ENCODE results near the gene OR10AD1. TPM values are rescaled to one million over a fixed set of nuclear protein-coding genes. Genes with fewer than 3 reads are reported as not detected.

Gene OR10AD1
- total RNA-seq, 2 experiments from 2014 or later = not detected

DNA sequence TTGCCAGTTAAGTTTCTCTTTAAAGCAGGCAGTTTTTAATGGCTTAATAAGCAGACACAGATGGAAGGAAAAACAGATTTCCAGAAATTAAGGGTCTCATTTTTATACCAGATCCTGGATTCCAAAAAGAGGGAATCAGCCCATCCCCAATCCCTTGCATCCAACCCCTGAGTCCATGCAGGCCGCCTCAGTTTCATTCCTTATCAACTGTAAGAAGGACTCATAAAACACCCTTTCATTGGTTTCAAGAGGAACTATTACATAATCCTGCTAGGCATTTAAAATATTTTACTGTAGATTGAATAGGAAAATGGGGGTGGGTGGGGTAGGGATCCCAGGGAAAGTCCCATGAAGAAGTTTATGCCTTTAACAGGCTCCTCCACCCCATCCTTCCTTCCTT is 10.2 kb downstream of the OR10AD1 start:
- H3K36me3 Mint-ChIP-seq (ENCODE audit: low read depth) = no peaks in the 10 kb centered on the region
- ChIA-PET POLR2A (no interaction called here), CTCF (no interaction called here)
- no peak for ATAC-seq
- peaks cover 8% of the 10 kb centered on the region for H3K4me1 Mint-ChIP-seq
- intact Hi-C loops (cut with DNase I, micrococcal nuclease) = no loop called here
- no peak overlapping the region for H3K27ac Mint-ChIP-seq
- H3K27me3 Mint-ChIP-seq = peaks cover 9% of the 10 kb centered on the region
- no peaks in the 10 kb centered on the region for H3K9me3 Mint-ChIP-seq (ENCODE audit: low read depth)
- no peak for DNase-seq
- H3K4me3 Mint-ChIP-seq = no peak overlapping the region

DNA sequence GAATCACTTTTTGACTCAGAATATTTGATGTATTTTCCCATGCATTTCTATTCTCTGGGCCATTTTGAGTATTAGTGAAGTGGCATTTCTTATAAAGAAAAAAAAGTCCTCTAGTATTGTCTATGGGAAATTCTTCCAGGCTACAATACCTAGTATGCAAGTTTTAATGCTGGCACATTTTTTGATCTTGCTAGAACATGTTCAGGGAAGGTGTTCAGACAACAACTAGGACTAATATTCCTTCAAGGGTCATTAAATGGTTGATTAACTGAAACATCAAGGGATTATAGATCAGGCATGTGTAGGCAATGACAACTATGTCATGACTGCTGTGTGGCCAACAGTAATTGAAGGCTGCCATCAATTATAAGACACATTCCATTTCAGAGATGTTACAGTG is 12.0 kb downstream of the OR10AD1 start:
- DNase-seq (no peak), ATAC-seq (no peak)
- H3K9me3 Mint-ChIP-seq (ENCODE audit: low read depth) = no peaks in the 10 kb centered on the region
- H3K4me3 Mint-ChIP-seq = no peak overlapping the region
- peaks cover 5% of the 10 kb centered on the region for H3K4me1 Mint-ChIP-seq
- H3K36me3 Mint-ChIP-seq (ENCODE audit: low read depth) = no peaks in the 10 kb centered on the region
- H3K27me3 Mint-ChIP-seq = peaks cover 13% of the 10 kb centered on the region
- ChIA-PET CTCF (interaction anchor here (1.3 kb wide), 1 partner anchor 15 kb away, joined by 3 read pairs; no protein-coding TSS in a partner anchor), POLR2A (no interaction called here)
- H3K27ac Mint-ChIP-seq = no peak overlapping the region
- intact Hi-C loops (cut with DNase I, micrococcal nuclease) = no loop called here

DNA sequence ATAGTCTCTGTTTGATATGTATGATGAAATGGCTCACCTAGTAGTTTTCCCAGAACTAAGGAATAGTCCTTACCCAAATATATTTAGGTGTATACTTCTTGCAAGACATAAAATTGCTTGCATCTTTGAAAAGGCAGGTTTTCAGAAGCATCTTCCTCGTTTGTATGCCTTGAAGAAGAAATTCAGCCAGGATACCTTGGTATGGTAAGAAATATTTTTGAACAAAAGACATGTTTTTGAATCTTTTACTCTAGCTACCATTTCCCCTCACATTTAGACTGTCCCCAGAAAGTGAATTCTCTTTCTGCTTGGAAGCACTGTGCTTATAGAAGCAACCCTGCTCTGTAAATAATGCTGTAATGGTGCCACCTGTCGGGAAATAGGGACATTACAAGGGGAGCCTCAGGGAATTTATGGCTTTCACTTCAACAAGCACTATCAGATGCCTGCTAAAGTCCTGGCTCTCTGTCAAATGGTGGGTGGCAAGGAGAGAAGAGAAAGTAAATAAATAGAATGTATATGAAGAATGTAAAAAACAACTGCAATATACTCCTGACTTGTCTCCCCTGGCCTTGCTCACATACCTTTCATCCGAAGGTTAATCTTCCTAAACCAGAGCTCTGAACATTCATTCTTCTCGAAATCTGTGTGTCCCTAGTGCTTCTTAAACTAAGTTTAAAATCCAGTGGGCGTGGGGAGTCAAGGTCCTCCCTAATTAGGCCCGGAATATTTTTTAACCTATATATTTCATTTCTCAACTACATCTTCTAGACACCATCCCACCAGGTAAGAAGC is 13.6 kb downstream of the OR10AD1 start:
- ATAC-seq (peak; percentile 81), DNase-seq (peak; percentile 79)
- H3K4me3 Mint-ChIP-seq = no peak overlapping the region
- CTCF ChIA-PET = interaction anchor here (0.6 to 2.2 kb wide), 32 partner anchors 8 to 449 kb away, joined by 3 to 33 read pairs (median 3); partner anchors contain the start of genes ASB8, SENP1 and TMEM106C
- H3K4me1 Mint-ChIP-seq = peaks cover 6% of the 10 kb centered on the region
- H3K9me3 Mint-ChIP-seq (ENCODE audit: low read depth) = no peaks in the 10 kb centered on the region
- POLR2A ChIA-PET = no interaction called here
- intact Hi-C loops (cut with DNase I, micrococcal nuclease) = loop anchor here (2.0 to 10.0 kb wide), 5 partner anchors 185 to 485 kb away; partner anchors contain the start of genes COL2A1 (in 1 of the 2) and RPAP3 (in 1 of the 2)
- peaks cover 26% of the 10 kb centered on the region for H3K27me3 Mint-ChIP-seq
- H3K36me3 Mint-ChIP-seq (ENCODE audit: low read depth) = no peaks in the 10 kb centered on the region
- H3K27ac Mint-ChIP-seq = no peak overlapping the region

DNA sequence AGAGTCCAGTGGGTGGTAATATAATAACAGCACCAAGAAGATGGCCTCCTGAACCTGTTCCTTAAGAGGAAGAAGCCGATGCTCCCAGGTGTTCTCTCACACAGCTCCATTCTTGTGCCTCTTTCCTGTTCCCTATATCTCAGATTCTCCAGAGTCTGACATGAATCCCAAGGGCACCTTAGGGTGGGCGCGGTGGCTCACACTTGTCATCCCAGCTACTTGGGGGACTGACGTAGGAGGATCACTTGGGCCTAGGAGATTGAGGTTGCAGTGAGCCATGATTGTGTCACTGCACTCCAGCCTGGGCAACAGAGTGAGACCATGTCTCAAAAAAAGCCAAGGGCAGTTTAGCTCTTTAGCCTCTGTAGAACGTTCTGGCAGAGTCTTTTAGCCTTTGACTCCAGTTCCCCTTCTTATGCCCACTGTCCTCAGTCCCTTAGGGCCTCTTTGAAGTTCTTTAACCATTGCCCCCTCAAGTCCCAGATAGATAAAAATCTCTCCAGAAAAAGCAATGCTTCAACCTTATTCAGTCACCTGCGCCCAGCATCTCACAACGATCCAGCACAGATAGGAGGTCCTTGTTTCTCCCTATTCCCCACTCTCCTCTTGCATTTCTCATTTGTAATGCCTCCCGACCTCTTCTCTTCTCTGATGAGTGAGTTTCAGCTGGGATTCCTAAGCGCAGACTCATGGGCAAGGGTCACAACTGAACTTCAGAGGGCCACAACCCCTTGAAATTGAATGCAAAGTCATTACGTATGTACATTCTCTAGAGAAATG is 15.0 kb downstream of the OR10AD1 start:
- DNase-seq = no peak
- ATAC-seq = no peak
- Mint-ChIP-seq H3K9me3 (ENCODE audit: low read depth) (no peaks in the 10 kb centered on the region), H3K4me1 (peaks cover 8% of the 10 kb centered on the region), H3K4me3 (no peak overlapping the region), H3K27ac (no peak overlapping the region), H3K36me3 (ENCODE audit: low read depth) (no peaks in the 10 kb centered on the region), H3K27me3 (peaks cover 27% of the 10 kb centered on the region)
- ChIA-PET POLR2A (no interaction called here), CTCF (interaction anchor here (0.6 to 2.4 kb wide), 13 partner anchors 11 to 431 kb away, joined by 3 to 33 read pairs (median 4); no protein-coding TSS in a partner anchor)
- intact Hi-C loops (cut with DNase I, micrococcal nuclease) = loop anchor here (2.0 to 10.0 kb wide), 5 partner anchors 183 to 483 kb away; partner anchors contain the start of genes COL2A1 (in 1 of the 2) and RPAP3 (in 1 of the 2)

DNA sequence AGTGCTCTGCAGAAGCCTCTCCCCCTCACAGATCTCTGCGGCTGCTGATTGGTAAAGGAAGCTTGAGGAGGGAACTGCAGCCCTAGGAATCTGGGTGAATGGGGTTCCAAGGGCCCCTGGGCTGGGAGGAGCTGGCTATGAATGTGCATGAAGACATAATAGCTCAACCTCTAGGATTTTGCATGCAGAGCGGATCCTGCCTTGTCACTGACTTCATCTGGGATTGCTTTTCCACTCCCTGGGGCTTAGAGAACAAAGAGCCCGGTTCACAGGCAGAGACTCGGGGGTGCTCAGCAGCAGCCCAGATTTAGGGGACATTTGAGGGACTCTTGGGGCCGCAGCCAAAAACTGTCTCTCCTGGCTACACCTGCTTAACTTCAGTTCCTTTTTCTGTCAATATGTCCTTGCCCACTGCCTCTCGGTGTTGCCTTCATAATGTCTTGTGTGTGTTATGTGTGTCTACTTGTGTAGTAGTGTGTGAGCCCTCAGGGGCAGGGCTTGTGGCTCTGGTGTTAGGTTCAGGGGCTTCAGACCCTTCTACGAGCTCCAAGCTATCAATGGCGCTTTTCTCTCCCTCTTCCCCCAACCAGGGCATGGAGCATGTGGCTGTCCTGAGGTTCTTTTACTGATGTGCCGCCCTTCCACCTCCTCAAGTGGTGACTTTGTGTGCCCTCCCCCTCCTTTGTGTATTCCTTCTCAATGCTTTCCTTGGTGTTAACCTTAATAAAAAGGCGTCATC is 17.7 kb downstream of the OR10AD1 start:
- H3K9me3 Mint-ChIP-seq (ENCODE audit: low read depth) = no peaks in the 10 kb centered on the region
- H3K27me3 Mint-ChIP-seq = peaks cover 31% of the 10 kb centered on the region
- POLR2A ChIA-PET = no interaction called here
- no peaks in the 10 kb centered on the region for H3K36me3 Mint-ChIP-seq (ENCODE audit: low read depth)
- intact Hi-C loops (cut with DNase I, micrococcal nuclease) = loop anchor here in 1 of 2 experiments (10.0 kb wide), 3 partner anchors 181 to 481 kb away; partner anchors contain the start of genes COL2A1 and RPAP3
- H3K4me1 Mint-ChIP-seq = peaks cover 20% of the 10 kb centered on the region
- DNase-seq (no peak), ATAC-seq (no peak)
- H3K4me3 Mint-ChIP-seq = peak overlapping the region; percentile 9
- CTCF ChIA-PET = interaction anchor here (0.6 to 1.4 kb wide), 5 partner anchors 11 to 132 kb away, joined by 3 to 9 read pairs (median 4); no protein-coding TSS in a partner anchor
- no peak overlapping the region for H3K27ac Mint-ChIP-seq

DNA sequence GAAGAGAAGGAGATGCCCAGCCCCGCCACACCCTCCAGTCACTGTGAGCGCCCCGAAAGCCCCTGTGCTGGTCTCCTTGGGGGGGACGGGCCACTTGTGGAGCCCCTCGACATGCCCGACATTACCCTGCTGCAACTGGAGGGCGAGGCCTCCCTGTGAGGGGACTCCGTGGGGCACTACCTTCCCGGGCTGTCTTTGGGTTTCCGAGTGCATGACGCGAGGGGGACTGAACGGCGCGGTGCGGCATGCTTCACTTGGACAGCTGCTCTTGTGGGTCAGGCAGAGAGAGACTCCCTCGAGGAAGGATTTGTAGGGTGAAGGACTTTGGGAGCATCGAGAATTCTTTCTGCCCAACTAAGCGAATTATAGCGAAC is 18.6 kb downstream of the OR10AD1 start:
- CTCF ChIA-PET = interaction anchor here (0.6 to 2.3 kb wide), 5 partner anchors 12 to 458 kb away, joined by 3 to 15 read pairs (median 4); no protein-coding TSS in a partner anchor

DNA sequence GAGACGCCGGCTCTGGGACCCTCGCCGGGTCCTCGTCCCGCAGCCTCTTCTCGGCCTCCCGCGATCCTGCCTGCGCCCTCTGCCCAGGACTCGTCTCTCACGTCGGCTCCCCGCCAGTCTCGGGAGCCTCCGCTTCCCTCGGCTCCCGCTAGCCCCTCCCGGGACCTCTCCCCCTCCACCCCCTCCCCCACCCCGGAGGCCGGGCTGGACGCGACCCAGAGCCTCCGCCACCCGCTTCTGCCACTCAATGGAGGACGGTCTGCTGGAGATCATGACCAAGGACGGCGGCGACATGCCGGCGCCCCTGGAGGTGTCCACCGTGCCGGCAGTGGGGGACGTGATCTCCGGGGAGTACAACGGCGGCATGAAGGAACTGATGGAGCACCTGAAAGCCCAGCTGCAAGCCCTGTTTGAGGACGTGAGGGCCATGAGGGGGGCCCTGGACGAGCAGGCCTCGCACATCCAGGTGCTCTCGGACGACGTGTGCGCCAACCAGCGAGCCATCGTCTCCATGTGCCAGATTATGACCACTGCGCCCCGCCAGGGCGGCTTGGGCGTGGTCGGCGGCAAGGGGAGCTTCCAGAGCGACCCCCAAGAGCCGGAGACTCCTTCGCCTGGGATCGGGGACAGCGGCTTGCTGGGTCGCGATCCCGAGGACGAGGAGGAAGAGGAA is 19.1 kb downstream of the OR10AD1 start:
- Mint-ChIP-seq H3K4me3 (peak overlapping the region; percentile 81), H3K36me3 (ENCODE audit: low read depth) (no peaks in the 10 kb centered on the region), H3K4me1 (peaks cover 20% of the 10 kb centered on the region), H3K27ac (no peak overlapping the region), H3K27me3 (peaks cover 30% of the 10 kb centered on the region), H3K9me3 (ENCODE audit: low read depth) (no peaks in the 10 kb centered on the region)
- ATAC-seq (no peak), DNase-seq (peak; percentile 39)
- ChIA-PET POLR2A (interaction anchor here (0.6 kb wide), 1 partner anchor 416 kb away, joined by 4 read pairs; no protein-coding TSS in a partner anchor), CTCF (interaction anchor here (0.6 to 2.3 kb wide), 8 partner anchors 11 to 457 kb away, joined by 3 to 15 read pairs (median 4); no protein-coding TSS in a partner anchor)
- intact Hi-C loops (cut with DNase I, micrococcal nuclease) = loop anchor here (1.0 to 10.0 kb wide), 9 partner anchors 14 to 479 kb away; partner anchors contain the start of genes ASB8 (in 2 of the 2), COL2A1 (in 2 of the 2), RPAP3 (in 1 of the 2) and TMEM106C (in 1 of the 2)

More for the DNA sequence above, 18.6 kb downstream of the OR10AD1 start:
- H3K27ac Mint-ChIP-seq = no peak overlapping the region
- H3K27me3 Mint-ChIP-seq = peaks cover 30% of the 10 kb centered on the region
- POLR2A ChIA-PET = no interaction called here
- H3K9me3 Mint-ChIP-seq (ENCODE audit: low read depth) = no peaks in the 10 kb centered on the region
- intact Hi-C loops (cut with DNase I, micrococcal nuclease) = loop anchor here (5.0 to 10.0 kb wide), 4 partner anchors 180 to 480 kb away; partner anchors contain the start of genes COL2A1 (in 2 of the 2) and RPAP3 (in 1 of the 2)
- ATAC-seq = no peak
- peaks cover 20% of the 10 kb centered on the region for H3K4me1 Mint-ChIP-seq
- peak overlapping the region; percentile 81 for H3K4me3 Mint-ChIP-seq
- DNase-seq = no peak
- H3K36me3 Mint-ChIP-seq (ENCODE audit: low read depth) = no peaks in the 10 kb centered on the region

DNA sequence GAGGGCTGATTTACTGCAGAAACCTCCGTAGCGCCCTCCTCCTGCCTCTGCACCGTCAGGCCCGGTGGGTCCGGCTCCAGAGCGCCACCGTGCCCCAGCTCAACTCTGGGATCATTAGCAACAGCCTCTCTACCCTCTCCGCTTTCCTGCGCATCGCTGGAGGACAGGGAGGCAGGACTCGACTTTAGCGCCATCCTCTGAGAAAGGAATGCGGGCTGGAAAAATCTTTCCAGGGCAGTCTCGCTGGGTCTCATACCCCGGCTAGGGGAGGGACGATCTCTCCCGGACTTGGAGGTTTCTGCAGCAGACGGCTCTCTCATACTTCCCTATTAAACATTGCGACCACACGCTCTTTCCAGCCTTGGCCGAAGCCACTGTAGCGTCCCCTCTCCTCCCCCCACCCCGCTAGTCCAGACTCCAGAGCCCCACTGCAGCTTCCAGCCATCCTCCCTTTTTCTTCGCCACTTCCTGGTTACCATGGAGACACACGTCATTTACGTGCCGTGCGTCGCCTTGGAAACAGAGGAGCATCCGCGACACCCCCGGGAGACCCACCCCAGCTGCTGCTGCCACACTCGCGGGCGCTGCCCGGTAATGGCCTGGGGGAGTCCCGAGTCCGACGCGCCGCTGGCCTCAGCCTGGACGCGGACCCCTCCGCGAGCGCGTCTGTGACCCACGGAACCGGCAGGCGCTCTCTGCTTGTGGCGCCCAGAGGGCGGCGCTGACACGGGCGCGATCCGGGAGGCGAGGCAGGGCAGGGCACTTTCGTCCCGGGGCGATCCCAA is 19.8 kb downstream of the OR10AD1 start, which contains the start of gene CCDC184:
TSS of gene CCDC184 (plus strand) at position 554 of the 785 bp plus-strand sequence. CDS start 479 bp downstream, outside the sequence.
- H3K27me3 Mint-ChIP-seq = peaks cover 34% of the 10 kb centered on the region
- peak within 1 kb of the TSS; percentile 81 for H3K4me3 Mint-ChIP-seq
- H3K36me3 Mint-ChIP-seq (ENCODE audit: low read depth) = no peaks in the 10 kb centered on the region
- intact Hi-C loops (cut with DNase I, micrococcal nuclease) = loop anchor here (1.0 to 10.0 kb wide), 9 partner anchors 15 to 478 kb away; partner anchors contain the start of genes ASB8 (in 2 of the 2), COL2A1 (in 2 of the 2), RPAP3 (in 1 of the 2) and TMEM106C (in 1 of the 2)
- peak; percentile 78 for DNase-seq
- CTCF ChIA-PET = interaction anchor here (0.8 to 2.3 kb wide), 12 partner anchors 10 to 435 kb away, joined by 3 to 15 read pairs (median 4); partner anchors contain the start of gene ASB8
- H3K4me1 Mint-ChIP-seq = peaks cover 20% of the 10 kb centered on the region
- H3K27ac Mint-ChIP-seq = peak within 1 kb of the TSS; percentile 31
- POLR2A ChIA-PET = interaction anchor here (0.6 to 0.9 kb wide), 2 partner anchors 64 to 417 kb away, joined by 3 to 4 read pairs; partner anchors contain the start of gene PFKM
- peak; percentile 80 for ATAC-seq
- H3K9me3 Mint-ChIP-seq (ENCODE audit: low read depth) = no peaks in the 10 kb centered on the region

DNA sequence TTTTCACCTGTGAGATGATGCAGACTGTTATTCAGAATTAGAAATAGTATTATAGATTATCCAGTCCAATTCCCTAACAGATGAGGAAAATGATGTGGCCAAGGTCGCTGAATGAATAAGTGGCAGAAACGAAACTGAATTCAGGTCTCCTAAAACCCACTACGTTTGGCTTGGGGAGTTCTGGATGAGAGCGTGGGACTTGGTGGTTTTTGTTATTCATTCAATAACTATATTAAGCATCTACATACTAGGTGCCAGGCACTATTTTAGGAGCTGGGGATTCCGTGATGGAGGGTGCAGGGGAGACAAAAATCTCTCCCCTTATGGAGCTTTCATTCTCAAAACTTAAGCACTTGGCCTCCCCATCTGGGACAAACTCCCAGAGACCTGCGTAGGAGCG is 20.5 kb downstream of the OR10AD1 start:
- H3K4me1 Mint-ChIP-seq = peaks cover 20% of the 10 kb centered on the region
- H3K27ac Mint-ChIP-seq = no peak overlapping the region
- H3K4me3 Mint-ChIP-seq = peak overlapping the region; percentile 81
- H3K36me3 Mint-ChIP-seq (ENCODE audit: low read depth) = no peaks in the 10 kb centered on the region
- ChIA-PET POLR2A (interaction anchor here (0.9 kb wide), 1 partner anchor 64 kb away, joined by 3 read pairs; the partner anchor contains the start of gene PFKM), CTCF (interaction anchor here (0.5 to 2.3 kb wide), 12 partner anchors 9 to 436 kb away, joined by 3 to 15 read pairs (median 4); partner anchors contain the start of gene ASB8)
- intact Hi-C loops (cut with DNase I, micrococcal nuclease) = loop anchor here (1.0 to 10.0 kb wide), 9 partner anchors 16 to 478 kb away; partner anchors contain the start of genes ASB8 (in 2 of the 2), COL2A1 (in 2 of the 2), RPAP3 (in 1 of the 2) and TMEM106C (in 1 of the 2)
- no peak for ATAC-seq
- H3K27me3 Mint-ChIP-seq = peaks cover 36% of the 10 kb centered on the region
- no peak for DNase-seq
- no peaks in the 10 kb centered on the region for H3K9me3 Mint-ChIP-seq (ENCODE audit: low read depth)
